Measurements from ENCODE around the gene QSOX1.
A peak's percentile ranks its signal among the peaks of the same experiment; 100 is the strongest.
"Not testable (repeated sequence)": the region's sequence is repeated elsewhere in the genome, so short reads cannot be mapped to it uniquely, and the experiment has no call there.

The QSOX1 gene

GRCh38 chr1:180154325-180155181 is at the start of gene QSOX1:
TSS of gene QSOX1 (plus strand) at chr1:180154869. CDS start at chr1:180154908, 39 bp downstream.
- DNase-seq: peak; percentile 89

GRCh38 chr1:180112091-180112490 is 42.6 kb upstream of the QSOX1 start:
- DNase-seq: no peak

- no peak for DNase-seq
These were observed 41.6 kb upstream of the QSOX1 start for GRCh38 chr1:180112984-180113647.

GRCh38 chr1:180114396-180114945 is 40.2 kb upstream of the QSOX1 start:
- no peak for DNase-seq

- no peak for DNase-seq
These were observed 37.5 kb upstream of the QSOX1 start for GRCh38 chr1:180116964-180117763.

- DNase-seq: no peak
These were observed 36.9 kb upstream of the QSOX1 start for GRCh38 chr1:180117764-180118116.

- no peak for DNase-seq
These were observed 34.8 kb upstream of the QSOX1 start for GRCh38 chr1:180119837-180120236.

GRCh38 chr1:180123463-180123936 is 31.2 kb upstream of the QSOX1 start:
- DNase-seq: no peak

- DNase-seq: no peak
These were observed 24.0 kb upstream of the QSOX1 start for GRCh38 chr1:180130651-180131050.

- no peak for DNase-seq
These were observed 23.2 kb upstream of the QSOX1 start for GRCh38 chr1:180131510-180131909.

GRCh38 chr1:180133193-180133592 is 21.5 kb upstream of the QSOX1 start:
- DNase-seq: no peak

- not testable (repeated sequence) for DNase-seq
These were observed 21.0 kb upstream of the QSOX1 start for GRCh38 chr1:180133688-180134087.

GRCh38 chr1:180135535-180135934 is 19.1 kb upstream of the QSOX1 start:
- DNase-seq: no peak

- DNase-seq: no peak
These were observed 18.2 kb upstream of the QSOX1 start for GRCh38 chr1:180136331-180136967.

GRCh38 chr1:180136968-180137356 is 17.7 kb upstream of the QSOX1 start:
- DNase-seq: no peak

- DNase-seq: no peak
These were observed 16.9 kb upstream of the QSOX1 start for GRCh38 chr1:180137776-180138175.

GRCh38 chr1:180141381-180141934 is 13.2 kb upstream of the QSOX1 start:
- DNase-seq: no peak

GRCh38 chr1:180143359-180143758 is 11.3 kb upstream of the QSOX1 start:
- no peak for DNase-seq

- DNase-seq: no peak
These were observed 9.9 kb upstream of the QSOX1 start for GRCh38 chr1:180144659-180145357.

- no peak for DNase-seq
These were observed 9.2 kb upstream of the QSOX1 start for GRCh38 chr1:180145446-180145845.

- no peak for DNase-seq
These were observed 3.7 kb upstream of the QSOX1 start for GRCh38 chr1:180150982-180151381.

- DNase-seq: no peak
These were observed 3.2 kb upstream of the QSOX1 start for GRCh38 chr1:180151508-180151907.

All from activated naive CD4-positive, alpha-beta T cell treated with Interleukin-2 at 50 U/mL for 16 hours (primary cell).